ENCODE data around the gene MEMO1.

- TF ChIP-seq POLR2A (IDR thresholded peaks at IDR 0.05), result no peak
- no peak for TF ChIP-seq CTCF (IDR thresholded peaks at IDR 0.05)
Observed at GRCh38 chr2:31893094-31893493, 117.7 kb downstream of the MEMO1 start.
